ENCODE results near the gene RALBP1.

RALBP1 gene

GRCh38 chr18:9513971-9514512, 38.7 kb downstream of the RALBP1 start:
- no peak for DNase-seq

DNA sequence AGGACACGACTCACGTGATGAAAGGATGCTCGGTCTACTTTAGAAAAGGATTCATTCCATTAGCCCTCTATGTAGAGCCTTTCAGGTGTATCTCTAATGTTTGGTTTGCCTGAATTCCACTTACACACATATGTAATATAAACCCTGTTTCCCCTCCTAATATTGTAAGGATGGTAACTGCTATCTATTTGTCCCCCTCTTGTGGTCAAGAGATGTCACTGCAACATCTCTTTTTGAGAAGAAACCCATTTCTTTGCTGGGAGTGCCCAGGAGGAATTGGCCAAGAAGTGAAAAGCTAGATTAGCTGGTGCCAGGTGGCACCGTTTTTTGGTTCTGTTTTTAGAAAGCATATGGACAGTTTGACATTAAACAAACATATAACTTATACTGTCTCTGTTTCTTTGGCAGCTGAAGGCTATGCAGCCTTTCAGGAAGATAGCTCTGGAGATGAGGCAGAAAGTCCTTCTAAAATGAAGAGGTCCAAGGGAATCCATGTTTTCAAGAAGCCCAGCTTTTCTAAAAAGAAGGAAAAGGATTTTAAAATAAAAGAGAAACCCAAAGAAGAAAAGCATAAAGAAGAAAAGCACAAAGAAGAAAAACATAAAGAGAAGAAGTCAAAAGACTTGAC, 41.2 kb downstream of the RALBP1 start:
- no peak for DNase-seq

GRCh38 chr18:9517869-9518268, 42.6 kb downstream of the RALBP1 start:
- DNase-seq = no peak

- no peak for DNase-seq
Observed at GRCh38 chr18:9519399-9519798, 44.1 kb downstream of the RALBP1 start.

- DNase-seq = no peak
Observed at GRCh38 chr18:9520666-9521065, 45.4 kb downstream of the RALBP1 start.

- no peak for DNase-seq
Observed at GRCh38 chr18:9521770-9522169, 46.5 kb downstream of the RALBP1 start.

DNA sequence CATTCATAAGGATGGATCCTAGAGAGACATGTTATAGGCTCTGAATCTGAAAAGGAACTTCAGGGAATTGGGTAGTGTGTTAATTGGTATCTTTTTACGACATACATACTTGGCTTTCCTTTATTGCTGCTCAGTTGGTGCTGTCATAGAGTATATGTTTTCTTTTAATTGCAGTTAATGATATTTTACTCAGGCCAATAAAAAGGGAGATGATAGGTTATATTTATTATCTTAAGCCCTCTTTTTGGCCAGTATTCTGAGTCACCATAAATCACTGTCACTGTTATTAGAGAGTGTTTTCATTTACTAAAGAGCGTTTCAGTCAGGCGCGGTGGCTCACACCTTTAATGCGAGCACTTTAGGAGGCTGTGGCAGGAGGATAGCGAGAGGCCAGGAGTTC, 47.6 kb downstream of the RALBP1 start:
- DNase-seq = no peak

GRCh38 chr18:9526458-9526857, 51.1 kb downstream of the RALBP1 start:
- DNase-seq = no peak

- DNase-seq = no peak
Observed at GRCh38 chr18:9530226-9531009, 55.1 kb downstream of the RALBP1 start.

DNA sequence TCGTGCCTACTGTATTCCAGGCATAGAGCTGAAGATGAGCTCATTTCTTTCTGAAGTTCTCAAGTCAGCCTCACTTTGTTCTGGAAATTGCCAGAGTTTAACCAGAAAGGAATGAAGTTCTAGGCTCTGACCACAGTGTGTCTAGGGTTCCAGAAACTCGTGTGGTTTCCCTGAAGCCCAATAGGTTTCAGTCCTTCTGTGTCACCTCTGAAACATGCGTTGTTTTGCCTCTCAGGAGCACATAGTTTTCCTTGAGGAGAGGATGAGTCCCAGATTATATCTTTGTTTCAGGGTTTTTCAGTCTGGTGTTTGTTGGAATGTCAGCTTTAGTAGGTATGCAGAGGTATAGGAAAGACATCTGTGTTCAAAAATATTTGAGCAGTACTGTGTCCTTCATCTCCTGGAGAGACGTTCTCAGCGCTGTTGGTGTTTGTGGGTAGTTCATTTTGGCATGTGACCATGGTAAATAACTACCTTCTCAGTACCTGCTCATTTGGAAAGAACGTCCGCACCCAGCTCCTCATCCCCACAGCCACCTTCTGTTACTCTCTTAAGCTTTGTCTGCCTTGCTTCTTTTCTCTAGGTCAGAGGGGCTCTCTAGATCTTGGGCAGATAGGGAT, 56.6 kb downstream of the RALBP1 start:
- no peak for DNase-seq

- no peak for DNase-seq
Observed at GRCh38 chr18:9534844-9535243, 59.5 kb downstream of the RALBP1 start.

DNA sequence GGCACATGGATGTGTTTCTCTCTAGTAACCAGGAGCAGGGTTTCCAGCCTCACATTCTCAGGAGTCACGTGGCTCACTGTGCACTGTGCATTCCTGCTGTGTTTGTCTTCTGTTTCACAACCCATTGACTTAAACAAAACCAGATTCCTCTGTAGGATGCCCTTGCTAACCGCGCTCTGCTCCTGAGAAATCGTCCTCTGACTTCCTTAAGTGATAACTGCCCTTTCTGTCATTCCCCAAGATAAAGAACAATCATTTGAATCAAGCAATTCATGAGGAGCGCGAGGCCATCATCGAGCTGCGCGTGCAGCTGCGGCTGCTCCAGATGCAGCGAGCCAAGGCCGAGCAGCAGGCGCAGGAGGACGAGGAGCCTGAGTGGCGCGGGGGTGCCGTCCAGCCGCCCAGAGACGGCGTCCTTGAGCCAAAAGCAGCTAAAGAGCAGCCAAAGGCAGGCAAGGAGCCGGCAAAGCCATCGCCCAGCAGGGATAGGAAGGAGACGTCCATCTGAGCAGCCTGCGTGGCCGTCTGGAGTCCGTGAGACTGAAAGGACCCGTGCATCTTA, 60.2 kb downstream of the RALBP1 start:
- no peak for DNase-seq

- DNase-seq = no peak
Observed at GRCh38 chr18:9536354-9537152, 61.2 kb downstream of the RALBP1 start.

DNA sequence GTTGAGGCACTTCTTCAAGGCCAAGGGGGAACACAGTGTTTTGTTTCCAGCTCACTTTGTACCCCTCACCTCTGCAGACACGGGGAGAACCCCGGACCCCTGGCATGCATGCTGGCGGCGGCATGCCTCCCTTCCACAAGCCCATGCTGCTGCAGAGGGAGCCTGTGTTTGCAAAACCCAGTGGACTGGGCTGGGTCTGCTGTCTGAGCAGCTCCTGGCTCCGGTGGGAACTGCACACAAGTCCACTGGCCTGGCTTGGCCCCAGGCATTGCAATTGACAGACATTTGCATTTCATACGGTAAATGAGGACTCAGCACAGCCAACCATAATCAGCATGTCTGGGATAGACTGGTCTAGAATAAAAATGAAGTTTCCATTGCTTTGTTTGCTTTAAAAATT, 62.4 kb downstream of the RALBP1 start:
- no peak for DNase-seq

GRCh38 chr18:9539283-9539682, 64.0 kb downstream of the RALBP1 start:
- no peak for DNase-seq

- no peak for DNase-seq
Observed at GRCh38 chr18:9539938-9540337, 64.6 kb downstream of the RALBP1 start.

DNA sequence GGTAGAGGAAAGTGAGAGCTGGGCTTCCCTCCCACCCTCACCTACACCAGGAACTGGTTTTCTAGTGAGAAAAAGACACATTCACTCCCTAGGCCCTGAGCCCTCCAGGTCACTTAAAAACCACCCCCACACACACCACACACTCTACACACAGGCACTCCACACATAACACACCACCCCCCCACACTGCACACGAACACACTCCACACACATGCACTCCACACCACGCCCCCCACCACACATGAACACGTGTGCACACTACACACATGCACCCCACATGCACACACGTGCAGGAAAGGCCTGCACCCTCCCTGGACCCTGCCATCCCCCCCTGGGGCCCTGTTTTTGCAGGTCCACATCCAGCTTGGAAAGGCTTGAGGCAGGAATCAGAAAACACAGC, 67.6 kb downstream of the RALBP1 start:
- no peak for DNase-seq

DNA sequence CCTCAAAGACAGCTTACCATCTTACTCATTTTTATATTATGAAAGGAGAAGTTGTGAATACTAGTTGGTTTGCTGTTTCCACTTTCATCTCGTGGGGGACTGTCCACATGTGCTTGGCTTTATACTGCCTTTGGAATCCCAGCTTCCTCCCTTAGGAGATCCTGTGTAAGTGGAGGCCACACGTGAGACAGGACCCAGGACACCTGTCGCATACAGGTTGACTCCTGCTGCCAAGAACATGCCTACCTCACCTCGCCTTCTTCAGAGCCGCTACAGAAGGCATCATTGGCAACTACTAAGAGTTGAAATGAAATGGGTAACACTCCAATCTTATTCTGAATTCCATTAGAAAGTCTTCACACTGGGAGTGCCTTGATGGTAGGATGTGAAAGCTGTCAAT, 69.7 kb downstream of the RALBP1 start:
- no peak for DNase-seq

GRCh38 chr18:9546468-9546867, 71.2 kb downstream of the RALBP1 start:
- DNase-seq = no peak

DNA sequence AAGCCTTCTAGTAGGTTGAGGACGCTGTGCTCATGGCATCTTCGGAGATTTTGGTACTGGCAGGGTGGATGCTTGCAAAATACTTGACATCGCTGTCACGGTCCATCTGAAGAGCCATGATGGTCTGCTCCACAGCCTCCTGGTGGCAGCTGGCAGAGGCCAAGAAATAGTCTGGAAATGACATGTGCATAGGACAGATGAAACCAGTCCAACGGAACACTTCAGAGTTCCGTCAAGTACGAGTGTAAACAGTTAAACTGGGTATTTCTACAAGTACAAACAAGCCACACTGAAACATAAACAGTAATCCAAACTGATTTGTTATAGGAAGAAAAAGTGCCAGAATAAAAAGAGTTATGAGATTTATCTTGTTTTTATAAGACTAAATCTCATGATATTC, 72.5 kb downstream of the RALBP1 start:
- no peak for DNase-seq

GRCh38 chr18:9549405-9549804, 74.1 kb downstream of the RALBP1 start:
- no peak for DNase-seq

- DNase-seq = no peak
Observed at GRCh38 chr18:9550429-9550828, 75.1 kb downstream of the RALBP1 start.

DNA sequence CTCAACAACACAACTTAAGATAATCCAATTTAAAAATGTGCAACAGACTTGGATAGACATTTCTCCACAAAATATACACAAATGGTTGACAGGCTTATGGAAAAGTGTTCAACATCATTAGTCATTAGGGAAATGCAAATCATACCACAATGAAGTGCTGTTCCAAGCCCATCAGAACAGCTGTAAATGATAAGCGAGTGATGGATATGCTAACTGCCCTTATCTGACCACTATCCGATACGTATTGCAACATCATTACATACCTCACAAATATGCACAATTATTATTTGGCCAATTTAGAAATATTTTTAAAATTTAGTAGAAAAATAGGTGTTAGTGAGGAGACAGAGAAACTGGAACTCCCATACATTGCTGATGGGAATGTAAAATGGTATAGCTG, 76.9 kb downstream of the RALBP1 start:
- no peak for DNase-seq
